Lower leg skin (tissue), 4 donors: ENCODE results near the gene GRHL3. TPM values are rescaled to one million over a fixed set of nuclear protein-coding genes. Genes with fewer than 3 reads are reported as not detected.

Source experiments
- DNase-seq, 2 donors: peaks; one replicate each; pipeline ENCODE4 v3.0.0-alpha.2; 2019; ENCODE audit warnings: low spot score in 2 of 2
- H3K4me3 ChIP-seq: fragments of 200-600 bp; sonication (generic); 2 replicates; pipeline ENCODE4 v1.5.1; 2017; ENCODE audit warnings: mild to moderate bottlenecking, low read depth; ENCODE audit not compliant: poor library complexity, severe bottlenecking
- CTCF ChIP-seq, 3 donors: fragments of 450-650 bp; IDR thresholded peaks; one replicate each; pipeline ENCODE4 v1.5.1; 2016; ENCODE audit warnings: antibody characterized with exemption in 3 of 3, mild to moderate bottlenecking in 3 of 3, moderate library complexity in 2 of 3
- POLR2A ChIP-seq, 2 donors: fragments of 450-650 bp; IDR thresholded peaks; one replicate each; pipeline ENCODE4 v1.6.1; 2016 to 2017; ENCODE audit warnings: antibody characterized with exemption in 2 of 2, mild to moderate bottlenecking in 1 of 2, moderate library complexity in 1 of 2
- WGBS, 2 donors: methylation state at CpG; one replicate each; pipeline ENCODE4 v1.1.5; 2018; 5-methylcytosine and 5-hydroxymethylcytosine counted together
- intact Hi-C: fragments of 100-400 bp; cut with DNase I; formaldehyde crosslinking; loops from one replicate; pipeline ENCODE4 v1.15.0; 2023; ENCODE audit warnings: low total_unique reads
- total RNA-seq, 4 donors: library from RNA; depleted of rRNA; stranded (reverse); fragments of >200 nt; gene quantifications; one replicate each; pipeline ENCODE4 v1.1.0, GENCODE V29; 2016

Gene GRHL3
- total RNA-seq, 4 donors from 2014 or later: 141 to 205 (median 171) TPM

DNA sequence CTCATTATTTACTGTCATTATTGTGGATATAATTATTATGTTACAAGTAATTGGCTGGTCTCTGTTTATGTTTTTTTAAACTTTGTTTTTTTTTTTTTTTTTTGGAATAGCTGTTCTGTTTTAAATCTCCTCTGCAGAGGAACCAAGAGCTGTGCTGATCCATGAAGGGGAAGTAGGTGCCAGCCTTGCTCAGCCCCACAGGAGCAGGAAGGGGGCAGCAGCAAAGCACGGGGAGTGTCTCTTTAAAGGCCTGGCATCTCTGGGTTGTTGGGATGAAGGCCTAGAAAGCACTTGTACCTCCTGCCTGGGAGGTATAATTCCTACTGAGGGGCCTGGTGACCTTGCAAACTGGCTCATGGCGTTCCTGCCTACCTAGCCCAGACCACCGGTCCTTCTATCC is 2.5 kb upstream of the GRHL3 start:
- 32 to 47% methylated on average over 3 of the region's 3 CpGs for WGBS, 2 donors
- TF ChIP-seq CTCF (IDR thresholded peaks at IDR 0.05): no peak
- no peak overlapping the region for H3K4me3 ChIP-seq
- no peak for DNase-seq
- intact Hi-C loops: no loop called here

DNA sequence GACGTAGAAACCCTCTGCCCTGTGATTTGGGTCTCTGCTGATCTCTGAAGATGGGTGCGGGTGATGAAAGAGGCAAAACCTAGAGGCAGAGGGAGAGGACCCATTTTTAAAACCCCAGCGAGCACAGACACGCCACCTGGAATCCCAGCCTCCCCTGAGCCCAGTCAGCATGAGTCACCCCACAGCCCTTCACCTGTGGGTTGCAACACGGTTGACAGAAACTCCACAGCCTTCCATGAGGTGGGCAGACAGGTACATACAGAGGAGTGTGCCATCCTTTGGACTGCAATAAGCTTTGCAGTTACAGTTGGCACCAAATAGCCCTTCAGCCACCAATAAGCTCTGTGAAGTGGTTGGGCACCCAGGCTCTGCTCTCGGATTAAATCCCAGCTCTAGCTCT is 2.1 kb upstream of the GRHL3 start:
- intact Hi-C loops: no loop called here
- WGBS, 2 donors: 30 to 58% methylated on average over 6 of the region's 6 CpGs
- TF ChIP-seq POLR2A (IDR thresholded peaks at IDR 0.05) (no peak), CTCF (IDR thresholded peaks at IDR 0.05) (no peak)
- DNase-seq: no peak
- no peak overlapping the region for H3K4me3 ChIP-seq

DNA sequence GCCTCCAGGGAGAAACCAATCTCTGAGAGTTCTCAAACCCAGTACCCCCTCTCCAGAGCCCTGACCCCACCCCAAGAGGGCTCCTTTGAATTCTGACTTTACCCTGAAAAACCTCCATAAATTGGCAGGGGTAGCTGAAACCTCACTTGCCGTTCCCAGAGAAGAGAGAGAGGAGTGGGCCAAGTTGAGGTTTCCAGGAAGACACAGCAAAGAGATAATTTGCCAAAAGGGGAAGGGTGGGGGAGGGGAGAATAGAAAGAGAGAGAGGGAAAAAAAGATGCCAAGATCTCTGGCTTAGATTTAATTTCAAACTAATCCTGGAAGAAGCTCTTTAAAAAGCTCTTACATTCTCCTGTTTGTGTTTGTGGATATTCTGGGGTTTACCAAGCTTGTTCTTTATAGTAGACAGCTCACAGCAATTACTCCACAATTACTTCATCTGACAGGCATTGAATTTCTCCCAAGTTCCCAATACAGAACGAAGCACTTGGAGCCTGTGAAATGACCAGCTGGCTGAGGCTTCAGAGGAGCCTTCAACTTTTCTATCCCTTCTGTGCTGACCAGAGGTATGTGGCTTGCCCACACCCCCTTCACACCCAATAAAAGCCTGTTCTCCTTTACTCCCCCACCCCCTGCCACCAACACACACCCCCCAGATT is 1.1 kb upstream of the GRHL3 start:
- TF ChIP-seq CTCF (IDR thresholded peaks at IDR 0.05) (no peak), POLR2A (IDR thresholded peaks at IDR 0.05) (no peak)
- H3K4me3 ChIP-seq: no peak overlapping the region
- peak in 1 of 2 donors; percentile 53 for DNase-seq
- intact Hi-C loops: no loop called here
- 11% methylated on average over 2 of the region's 2 CpGs for WGBS, 2 donors

- WGBS, 2 donors: 17 to 24% methylated on average over 5 of the region's 5 CpGs
- peak in 1 of 2 donors; percentile 58 for DNase-seq
- no peak for TF ChIP-seq POLR2A (IDR thresholded peaks at IDR 0.05)
- TF ChIP-seq CTCF (IDR thresholded peaks at IDR 0.05): no peak
- no peak overlapping the region for H3K4me3 ChIP-seq
- intact Hi-C loops: no loop called here
Measured at GRCh38 chr1:24318615-24319311, 394 bp upstream of the GRHL3 start.

DNA sequence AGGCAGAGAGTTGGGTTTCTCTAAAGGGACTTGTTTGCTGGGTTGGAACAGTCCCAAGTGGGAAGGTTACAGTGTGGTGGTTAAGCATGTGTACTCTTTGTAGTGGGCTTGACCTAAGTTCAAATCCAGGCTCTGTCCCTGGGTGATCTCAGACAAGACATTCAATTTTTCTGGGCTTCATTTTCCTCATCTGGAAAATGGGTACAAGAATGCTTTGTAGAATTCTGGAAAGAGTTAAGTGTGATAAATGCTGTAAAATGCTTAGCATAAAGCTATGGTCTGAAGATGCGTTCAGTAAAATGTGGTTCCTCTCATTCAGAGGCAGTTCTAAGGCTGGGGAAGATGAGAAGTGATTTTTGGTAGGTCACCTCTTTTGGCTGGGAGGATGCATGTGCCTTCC is 805 bp downstream of the GRHL3 start:
- intact Hi-C loops: loop anchor here (10.0 kb wide), 1 partner anchor 115 kb away; no protein-coding TSS in a partner anchor
- 67 to 75% methylated on average over 1 of the region's 1 CpG for WGBS, 2 donors
- TF ChIP-seq POLR2A (IDR thresholded peaks at IDR 0.05): no peak
- TF ChIP-seq CTCF (IDR thresholded peaks at IDR 0.05): no peak

More for the DNA sequence above, 805 bp downstream of the GRHL3 start:
- no peak for DNase-seq
- no peak overlapping the region for H3K4me3 ChIP-seq
